Measurements from ENCODE around the gene AP4E1. TPM values are rescaled to one million over a fixed set of nuclear protein-coding genes. Genes with fewer than 3 reads are reported as not detected.

The AP4E1 gene
- total RNA-seq, 2 donors from 2014 or later = 6.1 to 9.2 TPM

GRCh38 chr15:51051776-51052175, 143.3 kb downstream of the AP4E1 start:
- intact Hi-C loops (cut with DNase I) = no loop called here
- Histone ChIP-seq H3K27ac (no peak overlapping the region), H3K27me3 (replicated peaks; ENCODE audit: insufficient read depth) (no peaks in the 10 kb centered on the region), H3K4me1 (replicated peaks) (peaks cover 8% of the 10 kb centered on the region), H3K36me3 (no peaks in the 10 kb centered on the region), H3K9me3 (no peaks in the 10 kb centered on the region), H3K4me3 (no peak overlapping the region)
- 17% methylated on average over 3 of the region's 3 CpGs for WGBS
- TF ChIP-seq CTCF (IDR thresholded peaks at IDR 0.05) = no peak
- no peak for TF ChIP-seq POLR2AphosphoS5 (IDR thresholded peaks at IDR 0.05)
- no peak for TF ChIP-seq POLR2A (IDR thresholded peaks at IDR 0.05)
- DNase-seq (ENCODE audit: low spot score) = peak; percentile 48

GRCh38 chr15:51053571-51053970, 145.1 kb downstream of the AP4E1 start:
- Histone ChIP-seq H3K36me3 (no peaks in the 10 kb centered on the region), H3K9me3 (no peaks in the 10 kb centered on the region), H3K4me1 (replicated peaks) (no peaks in the 10 kb centered on the region), H3K4me3 (no peak overlapping the region), H3K27me3 (replicated peaks; ENCODE audit: insufficient read depth) (no peaks in the 10 kb centered on the region), H3K27ac (no peak overlapping the region)
- intact Hi-C loops (cut with DNase I) = no loop called here
- TF ChIP-seq POLR2A (IDR thresholded peaks at IDR 0.05) = no peak
- no peak for TF ChIP-seq POLR2AphosphoS5 (IDR thresholded peaks at IDR 0.05)
- no peak for TF ChIP-seq CTCF (IDR thresholded peaks at IDR 0.05)
- WGBS = 84% methylated on average over 1 of the region's 1 CpG
- no peak for DNase-seq (ENCODE audit: low spot score)

- H3K36me3 ChIP-seq = no peaks in the 10 kb centered on the region
- no peaks in the 10 kb centered on the region for H3K4me1 ChIP-seq (replicated peaks)
- H3K4me3 ChIP-seq = no peak overlapping the region
- intact Hi-C loops (cut with DNase I) = no loop called here
- no peaks in the 10 kb centered on the region for H3K9me3 ChIP-seq
- no peak overlapping the region for H3K27ac ChIP-seq
- WGBS = 90% methylated on average over 1 of the region's 1 CpG
- no peak for TF ChIP-seq POLR2AphosphoS5 (IDR thresholded peaks at IDR 0.05)
- TF ChIP-seq CTCF (IDR thresholded peaks at IDR 0.05) = no peak
- no peak for TF ChIP-seq POLR2A (IDR thresholded peaks at IDR 0.05)
- H3K27me3 ChIP-seq (replicated peaks; ENCODE audit: insufficient read depth) = no peaks in the 10 kb centered on the region
- DNase-seq (ENCODE audit: low spot score) = no peak
Observed at GRCh38 chr15:51054535-51054934, 146.1 kb downstream of the AP4E1 start.

Other genes starting within 250 kb of the AP4E1 start
- 10 to 100 TPM; 27.0 to 32.5 TPM for gene TRPM7, start 221.9 kb upstream of the AP4E1 start, total RNA-seq
- 100 to 1,000 TPM; 129 to 335 TPM for gene SPPL2A, start 143.0 kb upstream of the AP4E1 start, total RNA-seq
- gene TNFAIP8L3, start 186.2 kb downstream of the AP4E1 start, total RNA-seq = 1 to 10 TPM in 1 of 2 donors, under 1 TPM in 1; 0.87 to 3.5 TPM